AG10803 (cell line): Measurements from ENCODE around the gene SLC37A4.
A peak's percentile ranks its signal among the peaks of the same experiment; 100 is the strongest.
"Not testable (repeated sequence)": the region's sequence is repeated elsewhere in the genome, so short reads cannot be mapped to it uniquely, and the experiment has no call there.

Experiments
- DNase-seq: peaks from one replicate; pipeline ENCODE4 v3.0.0; 2010; ENCODE audit warnings: low read depth
- H3K4me3 ChIP-seq: 2 replicates; pipeline ENCODE4 v1.5.1; 2011; ENCODE audit warnings: mild to moderate bottlenecking, low read length, control low read depth
- TF ChIP-seq, protein P1 (sequence below): conservative IDR thresholded peaks from 2 replicates; pipeline ENCODE4 v1.5.1; 2011; ENCODE audit warnings: mild to moderate bottlenecking, low read length, control low read depth, inconsistent platforms

SLC37A4 gene

DNA sequence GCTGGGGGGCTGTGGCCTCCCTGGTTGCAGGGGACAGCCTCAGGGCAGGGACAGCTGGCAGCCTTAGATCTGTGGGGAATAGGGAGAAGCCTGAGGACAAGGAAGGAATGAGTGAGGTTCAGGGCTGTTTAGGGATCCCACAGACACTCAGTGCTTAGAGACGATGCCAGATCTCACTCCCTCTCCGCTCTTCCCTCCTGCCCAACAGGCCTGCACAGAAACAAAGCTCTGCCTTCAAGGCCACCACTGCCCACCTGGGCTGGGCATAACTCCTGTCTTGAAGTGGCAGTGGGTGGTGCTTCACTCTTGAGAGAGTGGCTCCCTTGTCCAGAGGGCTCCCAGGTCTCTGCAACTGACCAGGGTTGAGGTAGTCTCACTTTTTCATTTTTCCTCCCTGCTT, 45.9 kb downstream of the SLC37A4 start:
- TF ChIP-seq, protein P1, sequence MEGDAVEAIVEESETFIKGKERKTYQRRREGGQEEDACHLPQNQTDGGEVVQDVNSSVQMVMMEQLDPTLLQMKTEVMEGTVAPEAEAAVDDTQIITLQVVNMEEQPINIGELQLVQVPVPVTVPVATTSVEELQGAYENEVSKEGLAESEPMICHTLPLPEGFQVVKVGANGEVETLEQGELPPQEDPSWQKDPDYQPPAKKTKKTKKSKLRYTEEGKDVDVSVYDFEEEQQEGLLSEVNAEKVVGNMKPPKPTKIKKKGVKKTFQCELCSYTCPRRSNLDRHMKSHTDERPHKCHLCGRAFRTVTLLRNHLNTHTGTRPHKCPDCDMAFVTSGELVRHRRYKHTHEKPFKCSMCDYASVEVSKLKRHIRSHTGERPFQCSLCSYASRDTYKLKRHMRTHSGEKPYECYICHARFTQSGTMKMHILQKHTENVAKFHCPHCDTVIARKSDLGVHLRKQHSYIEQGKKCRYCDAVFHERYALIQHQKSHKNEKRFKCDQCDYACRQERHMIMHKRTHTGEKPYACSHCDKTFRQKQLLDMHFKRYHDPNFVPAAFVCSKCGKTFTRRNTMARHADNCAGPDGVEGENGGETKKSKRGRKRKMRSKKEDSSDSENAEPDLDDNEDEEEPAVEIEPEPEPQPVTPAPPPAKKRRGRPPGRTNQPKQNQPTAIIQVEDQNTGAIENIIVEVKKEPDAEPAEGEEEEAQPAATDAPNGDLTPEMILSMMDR = no peak
- H3K4me3 ChIP-seq = no peak overlapping the region
- DNase-seq = no peak

DNA sequence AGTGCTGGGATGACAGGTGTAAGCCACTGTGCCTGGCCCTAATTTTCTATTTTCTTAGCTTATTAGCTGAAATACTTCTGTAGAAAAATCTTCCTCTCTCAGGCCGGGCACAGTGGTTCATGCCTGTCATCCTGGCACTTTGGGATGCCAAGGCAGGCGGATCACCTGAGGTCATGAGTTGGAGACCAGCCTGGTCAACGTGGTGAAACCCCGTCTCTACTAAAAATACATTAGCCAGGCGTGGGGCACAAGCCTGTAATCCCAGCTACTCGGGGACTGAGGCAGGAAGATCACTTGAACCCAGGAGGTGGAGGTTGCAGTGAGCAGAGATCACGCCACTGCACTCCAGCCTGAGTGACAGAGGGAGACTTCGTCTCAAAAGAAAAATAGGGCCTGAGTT, 46.3 kb downstream of the SLC37A4 start:
- H3K4me3 ChIP-seq, DNase-seq: not testable (repeated sequence)

DNA sequence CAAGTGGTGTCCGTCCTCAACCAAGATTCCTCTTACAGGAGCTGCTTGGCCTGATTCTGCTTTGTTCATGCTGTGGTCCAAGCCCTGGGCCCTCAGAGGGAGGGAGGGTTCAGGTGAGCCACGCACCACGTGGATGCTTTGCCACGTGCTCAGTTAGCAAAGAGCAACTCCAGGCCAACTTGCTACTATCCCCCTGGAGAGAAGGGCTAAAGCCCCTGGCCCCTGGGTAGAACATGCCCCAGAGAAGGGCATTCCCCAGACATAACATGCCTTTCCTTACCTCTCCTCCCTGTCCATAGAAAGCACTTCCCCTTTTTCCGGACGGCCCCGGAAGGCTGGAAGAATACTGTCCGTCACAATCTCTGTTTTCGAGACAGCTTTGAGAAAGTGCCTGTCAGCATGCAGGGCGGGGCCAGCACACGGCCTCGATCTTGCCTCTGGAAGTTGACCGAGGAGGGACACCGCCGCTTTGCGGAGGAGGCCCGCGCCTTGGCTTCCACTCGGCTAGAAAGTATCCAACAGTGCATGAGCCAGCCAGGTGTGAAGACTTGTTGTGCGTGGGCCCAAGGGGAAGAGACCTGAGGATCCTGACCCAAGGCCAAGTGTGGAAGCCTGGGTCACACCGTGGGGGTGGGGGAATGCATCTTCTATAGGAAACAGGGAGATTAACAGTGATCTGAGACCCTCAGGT, 50.3 kb downstream of the SLC37A4 start:
- H3K4me3 ChIP-seq = no peak overlapping the region
- no peak for DNase-seq
- TF ChIP-seq, protein P1 = no peak

DNA sequence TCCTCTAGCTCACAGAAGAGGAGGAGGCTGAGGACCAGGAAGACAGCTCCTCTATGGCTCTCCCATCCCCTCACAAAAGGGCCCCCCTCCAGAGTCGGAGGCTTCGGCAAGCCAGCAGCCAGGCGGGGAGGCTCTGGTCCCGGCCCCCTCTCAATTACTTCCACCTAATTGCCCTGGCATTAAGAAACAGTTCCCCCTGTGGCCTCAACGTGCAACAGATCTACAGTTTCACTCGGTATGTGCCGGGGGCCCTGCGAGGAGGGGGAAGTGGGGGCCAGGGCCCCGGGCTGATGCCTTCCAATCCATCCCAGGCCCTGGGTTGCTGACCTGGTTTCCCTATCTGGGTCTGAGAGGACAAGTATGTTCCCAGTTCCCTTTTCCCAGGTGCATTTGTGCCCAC, 51.2 kb downstream of the SLC37A4 start:
- TF ChIP-seq, protein P1 = no peak
- H3K4me3 ChIP-seq = no peak overlapping the region
- DNase-seq = no peak

DNA sequence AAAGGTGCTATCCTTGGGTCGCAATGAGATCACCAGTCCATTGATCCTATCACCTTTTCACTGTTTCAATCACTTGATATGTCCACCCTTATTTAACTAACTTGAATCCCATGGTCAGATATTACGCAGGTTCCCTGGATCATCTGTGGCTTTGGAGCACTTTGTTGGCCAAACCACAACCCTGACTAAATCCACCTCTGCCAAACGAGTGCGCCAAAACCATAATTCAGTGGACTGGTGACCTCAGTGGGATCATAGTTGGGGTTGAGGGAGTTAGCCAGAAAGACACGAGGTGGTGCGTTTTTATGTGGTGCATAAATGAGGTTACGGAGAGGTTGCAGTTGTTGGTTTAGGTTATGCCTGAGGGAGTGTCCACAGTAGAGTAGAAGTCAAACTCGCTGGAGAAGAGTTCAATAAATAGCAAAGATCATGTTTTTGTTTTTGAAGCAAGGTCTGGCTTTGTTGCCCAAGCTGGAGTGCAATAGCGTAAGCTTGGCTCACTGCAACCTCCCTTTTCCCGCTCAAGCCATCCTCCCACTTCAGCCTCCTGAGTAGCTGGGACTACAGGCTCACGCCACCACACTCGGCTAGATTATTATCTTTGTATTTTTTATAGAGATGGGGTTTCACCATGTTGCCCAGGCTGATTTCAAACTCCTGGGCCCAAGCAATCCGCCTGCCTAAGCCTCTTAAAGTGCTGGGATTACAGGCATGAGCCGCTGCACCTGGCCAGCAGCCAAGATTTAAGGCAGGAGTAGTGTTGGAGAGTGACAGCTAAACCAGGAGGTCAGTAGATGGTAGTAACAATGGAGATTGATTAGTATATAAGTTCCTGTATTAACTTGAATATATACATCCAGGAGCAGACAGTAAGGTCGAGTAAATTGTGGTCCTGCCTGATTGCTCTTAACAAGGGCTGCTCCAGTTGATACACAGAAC, 54.6 kb downstream of the SLC37A4 start:
- TF ChIP-seq, protein P1 = no peak
- H3K4me3 ChIP-seq = no peak overlapping the region
- DNase-seq = peak; percentile 48
